Activated gamma-delta T cell (primary cell): Measurements from ENCODE around the gene EFNB3.

Experiments used
- DNase-seq: peaks from one replicate; lab custom pipeline; 2025; lab: John Stamatoyannopoulos, UW

Gene EFNB3

GRCh38 chr17:7697828-7698588 lies 7.0 kb upstream of the EFNB3 start:
- no peak for DNase-seq

DNA sequence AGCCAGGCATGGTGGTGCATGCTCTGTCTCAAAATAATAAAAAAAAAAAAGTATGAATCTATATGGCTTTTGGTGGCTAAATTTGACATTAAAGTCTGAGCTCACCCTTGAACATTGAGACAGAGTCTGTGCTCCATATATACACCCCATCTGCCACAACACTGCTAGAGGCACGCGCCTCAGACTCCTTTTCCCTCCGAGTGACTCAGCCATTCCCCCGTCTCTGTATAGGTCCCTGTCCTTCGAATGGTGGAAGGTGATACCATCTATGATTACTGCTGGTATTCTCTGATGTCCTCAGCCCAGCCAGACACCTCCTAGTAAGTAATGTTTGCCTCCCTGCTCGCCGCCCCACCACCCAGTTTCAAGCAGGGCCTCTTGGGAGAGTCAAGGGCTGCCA lies 4.5 kb upstream of the EFNB3 start:
- no peak for DNase-seq

- DNase-seq = no peak
These were observed 3.3 kb upstream of the EFNB3 start for GRCh38 chr17:7701681-7702080.

- no peak for DNase-seq
These were observed 2.2 kb upstream of the EFNB3 start for GRCh38 chr17:7702776-7703175.

DNA sequence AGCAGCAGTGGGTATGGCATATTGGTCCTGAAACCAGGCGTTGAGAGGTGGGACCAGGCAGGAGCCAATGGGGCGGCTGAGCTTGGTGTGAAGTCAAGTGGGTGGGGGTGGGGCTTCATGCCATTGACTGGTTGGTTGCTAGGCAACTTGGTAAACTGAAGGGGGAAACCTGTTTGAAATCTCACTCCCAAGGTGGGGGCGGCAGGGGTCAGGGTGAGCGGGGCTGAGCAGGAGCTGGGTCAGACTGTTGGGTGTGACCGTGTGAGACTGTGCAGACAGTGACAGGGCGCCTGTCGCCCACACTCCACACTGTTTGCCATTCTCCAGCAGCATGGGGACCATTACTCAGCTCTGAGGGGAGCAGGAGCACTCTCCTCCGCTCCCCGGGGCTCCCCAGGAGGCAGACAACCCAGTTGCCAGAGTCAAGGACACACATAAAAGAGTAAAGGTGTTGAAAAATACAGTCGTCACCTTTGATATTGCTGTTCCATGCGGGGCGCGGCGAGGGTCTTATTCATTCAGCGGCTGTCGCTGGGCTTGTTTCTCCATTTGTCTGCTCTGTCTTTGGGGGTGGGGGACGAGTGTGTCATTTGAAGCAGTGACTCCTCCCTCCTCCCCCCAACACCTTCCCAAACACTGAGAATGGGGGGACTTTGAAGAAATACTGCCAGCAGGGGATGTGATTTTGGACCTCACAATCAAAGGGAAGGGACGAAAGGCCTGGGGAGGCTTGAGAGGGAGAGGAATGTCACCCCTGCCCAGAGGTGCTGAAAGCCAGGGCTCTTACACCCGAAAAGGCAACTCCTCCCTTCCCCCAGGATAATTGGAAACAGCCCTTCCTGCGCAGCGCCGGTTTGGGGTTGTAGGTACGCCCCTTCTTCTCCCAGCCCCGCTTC lies 1.2 kb upstream of the EFNB3 start:
- DNase-seq = no peak

- no peak for DNase-seq
These were observed 560 bp downstream of the EFNB3 start for GRCh38 chr17:7705269-7706255.

DNA sequence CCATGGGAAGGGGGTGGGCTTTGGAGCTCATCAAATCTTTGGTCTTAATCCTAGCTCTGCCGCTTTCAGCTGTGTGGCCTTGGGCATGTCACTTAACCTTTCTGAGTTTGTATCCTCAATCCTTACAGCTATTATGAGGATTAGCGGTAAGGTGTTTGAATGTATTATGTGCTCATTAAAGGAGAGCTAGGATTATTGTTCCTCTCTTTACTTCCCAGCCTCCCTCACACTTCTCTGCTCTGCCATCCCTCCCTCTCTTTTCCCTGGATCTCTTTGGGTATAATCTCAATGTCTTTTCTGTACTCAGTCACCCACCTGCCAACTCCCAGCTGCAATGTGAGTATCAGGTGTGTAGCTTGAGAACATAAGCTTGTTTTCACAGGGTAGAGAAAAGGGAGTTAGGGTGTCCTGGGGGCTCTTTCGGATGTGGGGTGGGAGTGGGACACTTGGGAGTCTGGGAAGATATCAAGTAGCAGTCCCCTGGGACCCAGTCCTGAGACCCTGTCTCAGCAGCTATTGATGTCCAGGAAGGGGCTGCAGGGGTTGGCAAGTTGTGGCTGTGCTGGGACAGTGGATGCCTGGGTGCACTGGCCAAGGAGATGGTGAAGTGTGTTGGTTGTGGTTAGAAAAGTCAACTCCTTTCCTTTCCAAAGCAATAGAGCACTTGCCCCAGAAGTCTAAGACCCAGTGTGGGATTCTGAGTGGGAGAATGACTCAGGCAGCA lies 1.8 kb downstream of the EFNB3 start:
- no peak for DNase-seq

GRCh38 chr17:7707446-7707845 lies 2.4 kb downstream of the EFNB3 start:
- DNase-seq = no peak

DNA sequence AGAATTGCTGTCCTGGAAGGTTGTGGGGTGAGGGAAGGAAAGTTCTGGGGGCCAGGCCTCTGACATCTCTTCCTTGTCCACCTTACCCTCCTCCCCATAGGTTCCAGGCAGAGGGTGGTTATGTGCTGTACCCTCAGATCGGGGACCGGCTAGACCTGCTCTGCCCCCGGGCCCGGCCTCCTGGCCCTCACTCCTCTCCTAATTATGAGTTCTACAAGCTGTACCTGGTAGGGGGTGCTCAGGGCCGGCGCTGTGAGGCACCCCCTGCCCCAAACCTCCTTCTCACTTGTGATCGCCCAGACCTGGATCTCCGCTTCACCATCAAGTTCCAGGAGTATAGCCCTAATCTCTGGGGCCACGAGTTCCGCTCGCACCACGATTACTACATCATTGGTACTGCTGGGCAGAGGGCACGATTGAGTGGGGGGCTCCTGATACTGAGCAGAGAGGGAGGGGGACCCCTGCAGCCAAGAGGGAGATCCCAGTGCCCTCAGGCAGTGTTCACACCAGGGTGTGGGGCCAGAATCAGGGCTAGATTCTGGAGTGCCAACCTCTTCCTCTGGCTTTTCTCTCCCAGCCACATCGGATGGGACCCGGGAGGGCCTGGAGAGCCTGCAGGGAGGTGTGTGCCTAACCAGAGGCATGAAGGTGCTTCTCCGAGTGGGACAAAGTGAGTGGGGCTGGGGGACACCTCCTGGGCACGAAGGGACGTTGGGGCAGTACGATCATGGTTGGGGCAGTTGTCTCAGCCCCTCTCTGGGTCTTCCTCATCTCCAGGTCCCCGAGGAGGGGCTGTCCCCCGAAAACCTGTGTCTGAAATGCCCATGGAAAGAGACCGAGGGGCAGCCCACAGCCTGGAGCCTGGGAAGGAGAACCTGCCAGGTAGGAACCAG lies 3.1 kb downstream of the EFNB3 start:
- no peak for DNase-seq

GRCh38 chr17:7709031-7709430 lies 4.0 kb downstream of the EFNB3 start:
- no peak for DNase-seq

DNA sequence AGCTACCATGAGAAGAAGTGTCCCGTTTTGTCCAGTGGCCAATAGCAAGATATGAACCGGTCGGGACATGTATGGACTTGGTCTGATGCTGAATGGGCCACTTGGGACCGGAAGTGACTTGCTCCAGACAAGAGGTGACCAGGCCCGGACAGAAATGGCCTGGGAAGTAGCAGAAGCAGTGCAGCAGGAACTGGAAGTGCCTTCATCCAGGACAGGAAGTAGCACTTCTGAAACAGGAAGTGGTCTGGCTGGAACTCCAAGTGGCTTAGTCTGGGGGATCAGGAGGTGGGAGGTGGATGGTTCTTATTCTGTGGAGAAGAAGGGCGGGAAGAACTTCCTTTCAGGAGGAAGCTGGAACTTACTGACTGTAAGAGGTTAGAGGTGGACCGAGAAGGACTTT lies 5.3 kb downstream of the EFNB3 start:
- no peak for DNase-seq

DNA sequence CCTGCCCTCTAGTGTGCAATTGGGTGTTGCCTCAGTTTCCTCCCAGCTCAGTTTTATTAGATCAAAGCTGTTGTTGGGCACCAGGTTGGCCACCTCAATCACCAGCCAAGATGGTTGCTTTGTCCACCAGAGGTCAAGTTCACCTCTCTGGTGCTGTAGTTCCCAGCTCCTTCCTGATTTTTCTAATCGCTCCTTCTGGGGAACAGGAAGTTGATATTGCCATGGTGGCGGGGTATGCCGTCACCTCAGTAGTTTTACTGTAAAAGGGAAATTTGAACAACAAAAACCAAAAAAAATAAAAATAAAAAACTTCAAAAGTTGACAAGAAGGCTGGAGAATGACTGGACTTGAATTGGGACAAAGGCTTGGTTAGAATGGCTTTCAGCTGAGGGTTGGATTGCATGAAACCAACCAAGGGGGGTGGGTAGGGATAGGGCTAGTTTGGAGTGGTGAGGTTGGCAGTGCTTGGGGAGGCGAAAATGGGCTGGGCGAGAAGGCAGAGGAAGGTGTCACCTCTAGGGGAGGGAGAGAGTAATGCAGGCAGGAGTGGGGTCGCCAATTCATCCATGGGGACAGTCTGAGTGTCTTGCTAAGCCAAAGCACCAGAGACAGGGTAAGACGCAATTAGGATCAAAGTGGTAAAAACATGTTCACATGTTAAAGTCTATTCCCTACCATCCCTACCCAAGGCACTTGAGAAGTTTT lies 6.2 kb downstream of the EFNB3 start:
- no peak for DNase-seq

GRCh38 chr17:7712111-7712771 lies 7.2 kb downstream of the EFNB3 start:
- DNase-seq = no peak

- no peak for DNase-seq
These were observed 8.8 kb downstream of the EFNB3 start for GRCh38 chr17:7713782-7714181.

DNA sequence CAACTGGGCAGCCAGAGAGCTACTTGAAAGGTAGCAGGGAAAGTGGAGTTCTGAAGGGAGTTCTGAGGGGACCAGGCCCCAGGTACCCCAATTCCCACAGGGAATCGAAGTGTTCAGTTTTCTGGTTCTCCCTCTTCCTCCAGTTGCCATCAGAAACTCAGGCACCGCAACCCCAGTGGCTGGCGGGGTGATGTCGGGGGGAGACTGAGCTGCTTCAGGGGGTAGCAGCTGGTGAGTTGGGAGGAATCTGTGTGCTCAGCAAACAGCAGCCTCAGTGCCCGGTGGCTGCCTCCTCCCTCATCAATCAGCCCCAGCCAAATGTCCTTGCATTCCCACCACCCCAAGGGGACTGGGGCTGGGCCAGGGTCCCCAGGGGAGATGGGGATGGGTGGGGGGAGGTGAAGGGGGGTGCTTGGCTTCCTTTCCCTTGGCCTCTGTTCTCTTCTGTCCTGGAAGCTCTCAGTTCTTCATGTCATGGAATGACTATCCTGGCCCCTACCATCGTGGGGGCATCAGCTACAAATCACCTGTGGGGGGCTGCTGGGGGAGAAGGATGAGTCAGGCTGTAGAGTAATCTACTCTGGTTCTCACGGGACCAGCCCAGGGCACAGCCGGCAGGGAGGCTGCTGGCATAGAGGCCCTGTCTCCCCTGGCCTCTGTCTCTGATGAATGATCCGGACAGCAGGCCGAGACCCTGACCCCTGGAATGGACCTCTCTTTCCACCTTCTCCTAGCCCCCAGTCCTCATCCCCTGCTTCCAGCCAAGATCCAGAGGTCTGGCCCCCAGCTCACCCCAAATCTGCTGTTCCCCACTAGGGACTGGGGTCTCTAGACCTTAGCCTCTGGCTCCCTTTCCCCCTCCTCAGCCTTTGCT lies 10.0 kb downstream of the EFNB3 start:
- no peak for DNase-seq

DNA sequence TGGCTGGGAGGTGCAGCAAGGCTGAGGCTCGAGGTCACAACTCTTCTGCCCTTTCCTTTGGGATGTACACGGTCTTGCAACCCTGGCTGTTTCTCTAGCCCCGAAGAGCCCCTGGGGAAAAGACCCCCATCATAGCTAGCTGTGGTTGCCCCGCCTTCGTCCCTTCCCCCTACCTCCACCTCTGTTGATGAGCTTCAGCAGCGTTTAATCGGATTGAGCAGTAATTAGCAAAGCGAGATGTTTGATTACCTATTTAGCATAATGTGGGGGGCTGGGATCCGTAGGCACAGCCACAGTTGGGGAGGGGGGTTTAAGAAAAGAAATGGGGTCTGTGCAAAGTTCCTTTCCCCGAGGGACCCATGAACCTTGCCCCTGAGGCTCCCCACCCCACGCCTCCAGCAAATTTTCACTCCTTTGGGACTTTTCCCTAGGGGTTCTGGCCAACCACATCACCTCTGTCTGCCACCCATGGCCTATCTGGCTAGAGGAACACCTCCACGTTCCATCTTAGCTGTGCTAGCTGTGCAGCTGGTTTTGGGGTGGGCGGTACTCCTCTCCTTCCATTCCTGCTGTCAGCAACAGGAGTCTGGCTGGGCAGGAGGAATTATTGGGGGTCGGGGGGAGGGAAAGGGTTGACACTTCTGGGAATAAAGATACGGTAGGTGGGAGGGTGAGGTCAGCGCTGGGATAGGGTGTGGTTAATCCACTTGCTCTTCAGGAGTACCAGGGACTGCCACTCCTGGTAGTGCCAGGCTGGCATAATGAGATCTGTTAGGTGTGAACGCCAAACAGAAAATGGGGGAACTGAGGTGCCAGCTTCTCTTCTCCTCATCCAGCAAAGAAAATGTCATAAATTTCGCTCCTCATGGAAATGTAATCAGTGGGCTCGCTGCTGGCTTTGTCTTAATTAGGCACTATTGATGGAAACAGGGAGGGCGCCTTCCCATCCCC lies 11.2 kb downstream of the EFNB3 start:
- DNase-seq = no peak
